Vagina (tissue), 2 donors: ENCODE data around the gene TMEM164.

Source experiments
- POLR2AphosphoS5 ChIP-seq, 2 donors: sonication (generic); formaldehyde crosslinking; IDR thresholded peaks; one replicate each; pipeline ENCODE4 v1.9.0; 2017; ENCODE audit warnings: antibody characterized with exemption in 2 of 2, mild to moderate bottlenecking in 2 of 2, low read depth in 1 of 2; ENCODE audit not compliant: insufficient read depth in 1 of 2
- TF ChIP-seq, protein P1 (sequence below), 3 experiments: fragments of 450-650 bp in 2 of 3; fragments of 200-600 bp in 1 of 3; sonication (generic) in 1 of 3; IDR thresholded peaks; one replicate each; pipeline ENCODE4 v1.5.1; 2017 to 2019; ENCODE audit warnings: antibody characterized with exemption in 3 of 3, mild to moderate bottlenecking in 2 of 3, moderate library complexity in 2 of 3

DNA sequence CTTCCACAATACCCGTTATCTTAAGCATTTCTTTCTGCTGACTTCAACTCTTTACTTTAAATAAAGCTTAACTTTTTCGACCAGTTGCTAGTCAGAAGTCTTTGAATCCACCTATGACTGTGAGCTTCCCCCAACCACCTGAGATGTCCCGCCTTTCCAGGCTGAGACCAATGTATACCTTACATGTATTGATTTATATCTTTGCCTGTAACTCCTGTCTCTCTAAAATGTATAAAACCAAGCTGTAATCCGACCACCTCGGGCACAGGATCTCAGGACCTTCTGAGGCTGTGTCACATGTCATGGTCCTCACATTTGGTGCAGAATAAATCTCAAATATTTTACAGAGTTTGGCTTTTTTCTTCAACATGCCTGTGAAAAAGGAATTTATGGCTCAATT lies 2.9 kb upstream of the TMEM164 start:
- no peak for TF ChIP-seq POLR2AphosphoS5 (IDR thresholded peaks at IDR 0.05; ENCODE audit: insufficient read depth in 1 of 2, low read depth in 1 of 2)
- TF ChIP-seq, protein P1, sequence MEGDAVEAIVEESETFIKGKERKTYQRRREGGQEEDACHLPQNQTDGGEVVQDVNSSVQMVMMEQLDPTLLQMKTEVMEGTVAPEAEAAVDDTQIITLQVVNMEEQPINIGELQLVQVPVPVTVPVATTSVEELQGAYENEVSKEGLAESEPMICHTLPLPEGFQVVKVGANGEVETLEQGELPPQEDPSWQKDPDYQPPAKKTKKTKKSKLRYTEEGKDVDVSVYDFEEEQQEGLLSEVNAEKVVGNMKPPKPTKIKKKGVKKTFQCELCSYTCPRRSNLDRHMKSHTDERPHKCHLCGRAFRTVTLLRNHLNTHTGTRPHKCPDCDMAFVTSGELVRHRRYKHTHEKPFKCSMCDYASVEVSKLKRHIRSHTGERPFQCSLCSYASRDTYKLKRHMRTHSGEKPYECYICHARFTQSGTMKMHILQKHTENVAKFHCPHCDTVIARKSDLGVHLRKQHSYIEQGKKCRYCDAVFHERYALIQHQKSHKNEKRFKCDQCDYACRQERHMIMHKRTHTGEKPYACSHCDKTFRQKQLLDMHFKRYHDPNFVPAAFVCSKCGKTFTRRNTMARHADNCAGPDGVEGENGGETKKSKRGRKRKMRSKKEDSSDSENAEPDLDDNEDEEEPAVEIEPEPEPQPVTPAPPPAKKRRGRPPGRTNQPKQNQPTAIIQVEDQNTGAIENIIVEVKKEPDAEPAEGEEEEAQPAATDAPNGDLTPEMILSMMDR (IDR thresholded peaks at IDR 0.05): no peak
